H1 (cell line): Measurements from ENCODE around the gene VSTM4. TPM values are rescaled to one million over a fixed set of nuclear protein-coding genes. Genes with fewer than 3 reads are reported as not detected.

Source experiments
- CTCF ChIA-PET: fragments of 300-600 bp; sonication (Branson Sonifier 250); formaldehyde crosslinking; loops from one replicate; lab custom pipeline; 2021; ENCODE audit not compliant: partially characterized antibody; lab: Charles Lee
- POLR2A ChIA-PET: fragments of 300-600 bp; sonication (Branson Sonifier 250); formaldehyde crosslinking; loops from one replicate; lab custom pipeline; 2021; ENCODE audit warnings: inconsistent platforms; ENCODE audit not compliant: partially characterized antibody; lab: Charles Lee
- DNase-seq, 2 experiments: peaks; one replicate each; pipeline versions ENCODE4 v3.0.0 to v3.0.0-alpha.2; 2010 to 2022; ENCODE audit warnings: low spot score in 2 of 2, low read depth in 1 of 2, mixed read lengths in 1 of 2
- FAIRE-seq: peaks from 2 replicates; lab custom pipeline; 2011; peaks lifted over from hg19 to GRCh38; lab: Jason Lieb, UNC
- H2AFZ ChIP-seq: 2 replicates; pipeline ENCODE4 v1.8.1; 2012; ENCODE audit warnings: low read length, inconsistent platforms
- H2AK5ac ChIP-seq: 2 replicates; pipeline ENCODE4 v1.6.1; 2013; ENCODE audit warnings: low read depth, low read length
- H2BK120ac ChIP-seq: replicated peaks from 2 replicates; pipeline ENCODE3; 2013; ENCODE audit warnings: low read depth, low read length, inconsistent platforms
- H2BK12ac ChIP-seq: 2 replicates; pipeline ENCODE4 v1.6.1; 2013; ENCODE audit warnings: low read depth, low read length
- H2BK15ac ChIP-seq: 2 replicates; pipeline ENCODE4 v1.6.1; 2013; ENCODE audit warnings: low read length
- H2BK20ac ChIP-seq: 2 replicates; pipeline ENCODE4 v1.6.1; 2013; ENCODE audit warnings: low read length
- H2BK5ac ChIP-seq: 2 replicates; pipeline ENCODE4 v1.6.1; 2013; ENCODE audit warnings: low read depth, low read length
- H3K14ac ChIP-seq: 2 replicates; pipeline ENCODE4 v1.6.1; 2013; ENCODE audit warnings: inconsistent platforms; ENCODE audit not compliant: insufficient read length
- H3K18ac ChIP-seq: 2 replicates; pipeline ENCODE4 v1.6.1; 2013; ENCODE audit warnings: low read length; ENCODE audit errors: extremely low read depth
- H3K23ac ChIP-seq: 2 replicates; pipeline ENCODE4 v1.6.1; 2013; ENCODE audit warnings: inconsistent platforms; ENCODE audit not compliant: insufficient read length
- H3K23me2 ChIP-seq: 2 replicates; pipeline ENCODE4 v1.6.1; 2013; ENCODE audit warnings: low read depth, low read length
- H3K27ac ChIP-seq: 2 replicates; pipeline ENCODE4 v1.6.1; 2011; ENCODE audit warnings: low read depth, low read length, inconsistent platforms
- H3K27me3 ChIP-seq, 4 experiments: replicated peaks in 1 of 4; 1 replicate in 1 of 4; 2 replicates in 3 of 4; pipeline versions ENCODE4 v1.6.1 to v1.8.1; 2011 to 2013; ENCODE audit warnings: low read length in 3 of 4, mild to moderate bottlenecking in 3 of 4, inconsistent platforms in 2 of 4, mixed read lengths in 2 of 4, moderate library complexity in 1 of 4; ENCODE audit not compliant: control insufficient read depth in 3 of 4, insufficient read depth in 3 of 4; ENCODE audit errors: extremely low read depth in 1 of 4
- H3K36me3 ChIP-seq, 4 experiments: 2 replicates each; pipeline versions ENCODE4 v1.6.1 to v1.8.1; 2011 to 2013; ENCODE audit warnings: mild to moderate bottlenecking in 4 of 4, low read length in 3 of 4, moderate library complexity in 2 of 4, control low read depth in 1 of 4, inconsistent platforms in 1 of 4; ENCODE audit not compliant: insufficient read depth in 4 of 4, control insufficient read depth in 2 of 4
- H3K4ac ChIP-seq: replicated peaks from 2 replicates; pipeline ENCODE3; 2013; ENCODE audit warnings: low read length, low read depth, mixed read lengths, inconsistent platforms; ENCODE audit not compliant: insufficient read length
- H3K4me1 ChIP-seq, 4 experiments: replicated peaks in 1 of 4; 1 replicate in 1 of 4; 2 replicates in 3 of 4; pipeline versions ENCODE4 v1.6.1 to v1.8.1; 2011 to 2013; ENCODE audit warnings: low read length in 3 of 4, inconsistent platforms in 2 of 4, mixed read lengths in 1 of 4; ENCODE audit not compliant: insufficient read depth in 4 of 4, control insufficient read depth in 3 of 4
- H3K4me2 ChIP-seq, 2 experiments: 2 replicates each; pipeline versions ENCODE4 v1.6.1 to v1.8.1; 2011 to 2013; ENCODE audit warnings: low read depth in 2 of 2, low read length in 2 of 2, control low read depth in 1 of 2, inconsistent platforms in 1 of 2, mild to moderate bottlenecking in 1 of 2; ENCODE audit not compliant: insufficient read depth in 1 of 2
- H3K4me3 ChIP-seq, 4 experiments: fragments of 200-600, 300-600 bp in 1 of 4; sonication (generic), shearing (Covaris generic), sonication (Bioruptor Twin) in 1 of 4; 2 replicates each; pipeline versions ENCODE4 v1.5.1 to v1.8.1; 2011 to 2016; ENCODE audit warnings: low read length in 4 of 4, low read depth in 3 of 4, control low read depth in 2 of 4, inconsistent platforms in 2 of 4, mild to moderate bottlenecking in 2 of 4, mixed read lengths in 1 of 4, moderate library complexity in 1 of 4; ENCODE audit not compliant: insufficient read depth in 2 of 4; ENCODE audit errors: extremely low read depth in 1 of 4
- H3K56ac ChIP-seq: replicated peaks from 2 replicates; pipeline ENCODE3; 2013; ENCODE audit warnings: low read depth, mild to moderate bottlenecking, mixed read lengths, low read length, inconsistent platforms; ENCODE audit not compliant: insufficient read length
- H3K79me1 ChIP-seq: 2 replicates; pipeline ENCODE4 v1.6.1; 2013; ENCODE audit warnings: low read depth, low read length, control low read depth
- H3K79me2 ChIP-seq, 2 experiments: 2 replicates each; pipeline versions ENCODE4 v1.6.1 to v1.8.1; 2012 to 2013; ENCODE audit warnings: low read length in 2 of 2, mild to moderate bottlenecking in 2 of 2, inconsistent platforms in 1 of 2; ENCODE audit not compliant: insufficient read depth in 2 of 2, control insufficient read depth in 1 of 2
- H3K9ac ChIP-seq, 4 experiments: replicated peaks in 1 of 4; 1 replicate in 1 of 4; 2 replicates in 3 of 4; pipeline versions ENCODE4 v1.6.1 to v1.8.1; 2011 to 2013; ENCODE audit warnings: low read depth in 3 of 4, low read length in 3 of 4, control low read depth in 2 of 4, mild to moderate bottlenecking in 2 of 4, moderate library complexity in 2 of 4, inconsistent platforms in 1 of 4; ENCODE audit errors: extremely low read depth in 1 of 4
- H3K9me3 ChIP-seq, 2 experiments: 2 replicates each; pipeline versions ENCODE4 v1.6.1 to v1.8.1; 2012 to 2013; ENCODE audit warnings: mild to moderate bottlenecking in 2 of 2, moderate library complexity in 2 of 2, control low read depth in 1 of 2, inconsistent platforms in 1 of 2, low read depth in 1 of 2, low read length in 1 of 2, mixed read lengths in 1 of 2; ENCODE audit not compliant: insufficient read depth in 2 of 2
- H4K20me1 ChIP-seq, 2 experiments: replicated peaks in 1 of 2; 2 replicates each; pipeline versions ENCODE3 to v1.8.1; 2011 to 2013; ENCODE audit warnings: inconsistent platforms in 2 of 2, low read length in 2 of 2, mild to moderate bottlenecking in 1 of 2; ENCODE audit not compliant: insufficient read depth in 2 of 2, control insufficient read depth in 1 of 2
- H4K5ac ChIP-seq: 2 replicates; pipeline ENCODE4 v1.6.1; 2013; ENCODE audit warnings: low read length, low read depth, mixed read lengths, inconsistent platforms; ENCODE audit not compliant: insufficient read length
- H4K8ac ChIP-seq: 2 replicates; pipeline ENCODE4 v1.8.0; 2013; ENCODE audit warnings: mild to moderate bottlenecking, moderate library complexity, low read length, inconsistent platforms; ENCODE audit not compliant: insufficient read depth; ENCODE audit errors: extremely low read depth
- H4K91ac ChIP-seq: replicated peaks from 2 replicates; pipeline ENCODE3; 2013; ENCODE audit warnings: low read length, mixed read lengths, inconsistent platforms; ENCODE audit not compliant: insufficient read length
- TBP ChIP-seq: IDR thresholded peaks from 2 replicates; pipeline ENCODE4 v1.6.1; 2011; ENCODE audit warnings: low read depth, low read length, improper control_type of control experiment
- WGBS, 2 experiments: shearing (Covaris generic) in 1 of 2; methylation state at CpG; one replicate each; pipeline versions ENCODE4 v1.1.6 to v1.1.7; 2013 to 2015; ENCODE audit warnings: low lambda C conversion rate in 2 of 2, mixed read lengths in 2 of 2, inconsistent platforms in 1 of 2, low coverage in 1 of 2, missing lambda C conversion rate in 1 of 2; ENCODE audit not compliant: insufficient replicate concordance in 2 of 2, insufficient coverage in 1 of 2, insufficient read length in 1 of 2; ENCODE audit errors: extremely low coverage in 1 of 2, missing lambda C conversion rate in 1 of 2; 5-methylcytosine and 5-hydroxymethylcytosine counted together
- polyA plus RNA-seq, 7 experiments: library from polyadenylated mRNA; depleted of rRNA in 3 of 7; stranded (reverse) in 5 of 7; unstranded in 2 of 7; fragments of >200 nt in 5 of 7; fragments of 200-250 nt in 2 of 7; gene quantifications; 1 replicate in 5 of 7; 2 replicates in 1 of 7; 4 replicates in 1 of 7; pipeline versions ENCODE4 v1.2.1 to v1.2.3, GENCODE V29; 2011 to 2013; ENCODE audit warnings: missing spikeins in 2 of 7, mixed read lengths in 2 of 7
- total RNA-seq: library from RNA; stranded (reverse); fragmentation: NEBNext Ultra II Directional; extraction: Animal tissue kit (Norgen Biotek cat#: 25700); gene quantifications from 2 replicates; pipeline ENCODE4 v1.2.1, GENCODE V29; 2021

VSTM4 gene
- total and polyA plus RNA-seq, 2 of the 8 experiments (the other 6 are each of a cell fraction or from before 2014, with no cell fraction given): 0.48 to 0.73 TPM

DNA sequence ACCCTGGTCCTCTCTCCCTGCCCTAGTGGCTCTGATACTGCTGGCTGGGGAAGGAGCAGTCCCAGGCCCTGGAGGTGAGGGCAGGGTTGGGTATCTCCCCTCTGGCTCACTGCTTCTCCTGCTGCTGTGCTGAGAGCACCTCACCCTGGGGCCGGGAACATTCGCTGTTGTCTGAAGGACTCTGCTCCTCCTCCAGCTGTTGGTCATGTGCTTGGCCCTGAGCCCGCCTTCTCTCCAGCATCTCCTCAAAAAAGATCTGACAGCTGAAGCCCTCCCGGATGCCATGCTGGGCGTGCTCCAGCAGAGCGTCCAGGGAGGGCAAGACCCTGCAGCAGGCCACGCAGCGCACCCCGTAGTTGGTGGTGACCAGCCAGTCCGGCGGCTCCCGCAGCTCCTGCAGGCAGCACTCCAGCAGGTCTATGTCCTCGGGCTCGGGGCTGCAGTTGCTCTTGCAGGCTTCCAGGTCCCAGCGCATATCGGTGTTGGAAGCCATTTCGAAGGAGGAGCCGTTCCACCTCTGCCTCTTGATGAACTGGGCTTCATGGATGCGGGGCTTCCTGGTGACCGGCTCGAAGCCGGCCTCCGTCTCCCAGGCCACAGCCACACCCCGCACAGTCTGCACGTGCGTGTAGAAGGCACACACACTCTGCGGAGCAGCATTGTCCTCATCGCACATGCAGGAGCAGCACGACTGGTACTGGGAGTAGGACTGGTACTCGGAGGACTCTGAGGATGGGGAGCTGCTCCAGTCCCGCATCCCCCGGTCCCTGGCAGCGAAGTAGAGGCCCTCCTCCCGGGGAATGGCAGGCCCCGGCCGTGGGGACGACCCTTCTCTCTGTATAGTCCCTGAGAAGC, 16.4 kb upstream of the VSTM4 start:
- Histone ChIP-seq H3K4me3 (no peak overlapping the region), H2BK12ac (no peak overlapping the region), H3K9me3 (no peaks in the 10 kb centered on the region), H4K20me1 (no peaks in the 10 kb centered on the region), H2AK5ac (no peak overlapping the region), H3K79me2 (no peaks in the 10 kb centered on the region), H2BK5ac (no peak overlapping the region), H2BK120ac (no peak overlapping the region), H3K4me2 (no peak overlapping the region), H3K23ac (no peak overlapping the region), H3K27ac (no peak overlapping the region), H3K56ac (no peak overlapping the region), H2BK15ac (no peak overlapping the region), H3K4ac (no peak overlapping the region), H3K23me2 (no peaks in the 10 kb centered on the region), H3K4me1 (no peaks in the 10 kb centered on the region), H2AFZ (peak overlapping the region; percentile 67; the same call in 1 of the 2 replicates), H4K5ac (no peak overlapping the region), H2BK20ac (no peak overlapping the region), H3K9ac (no peak overlapping the region), H4K91ac (peak overlapping the region; percentile 22), H3K27me3 (no peaks in the 10 kb centered on the region), H4K8ac (no peak overlapping the region), H3K79me1 (no peaks in the 10 kb centered on the region)
- ChIA-PET CTCF (interaction anchor here (0.8 to 2.6 kb wide), 7 partner anchors 10 to 327 kb away, joined by 3 to 12 read pairs (median 3); no protein-coding TSS in a partner anchor), POLR2A (no interaction called here)
- DNase-seq: no peak
- no peak for FAIRE-seq
- 87% methylated on average over 29 of the region's 37 CpGs; no CpG with 5 or more reads in 1 of the 2 experiments for WGBS, 2 experiments
- no peak for TF ChIP-seq TBP
- TF ChIP-seq, all 59 proteins: peak for 0
- Histone ChIP-seq H3K18ac (no peak overlapping the region; the same call in 1 of the 2 replicates), H3K36me3 (no peaks in the 10 kb centered on the region), H3K14ac (no peak overlapping the region)
